Measurements from ENCODE around the gene UGCG. TPM values are rescaled to one million over a fixed set of nuclear protein-coding genes. Genes with fewer than 3 reads are reported as not detected.
A peak's percentile ranks its signal among the peaks of the same experiment; 100 is the strongest.

UGCG gene
- total RNA-seq, 1 donor from 2014 or later, result 48.1 TPM

GRCh38 chr9:111949919-111950318, 53.3 kb downstream of the UGCG start:
- no peak for TF ChIP-seq EZH2phosphoT487 (IDR thresholded peaks at IDR 0.05)
- TF ChIP-seq CTCF (IDR thresholded peaks at IDR 0.05), result no peak
- no peak for TF ChIP-seq EZH2 (IDR thresholded peaks at IDR 0.05)
- no peak overlapping the region for H3K27ac ChIP-seq
- H2AFZ ChIP-seq (replicated peaks), result no peak overlapping the region
- no peaks in the 10 kb centered on the region for H3K27me3 ChIP-seq
- no peaks in the 10 kb centered on the region for H3K9me3 ChIP-seq (ENCODE audit: low read depth)
- Mint-ChIP-seq H3K4me1 (peaks cover 6% of the 10 kb centered on the region), H3K36me3 (no peaks in the 10 kb centered on the region), H3K4me3 (no peak overlapping the region), H3K9me3 (no peaks in the 10 kb centered on the region), H3K27ac (no peak overlapping the region), H3K27me3 (ENCODE audit: insufficient read depth, low read depth) (peaks cover 5% of the 10 kb centered on the region)
- no peak for DNase-seq (ENCODE audit: low spot score)
- H3F3A ChIP-seq (ENCODE audit: low read depth), result peaks cover 4% of the 10 kb centered on the region
- no peaks in the 10 kb centered on the region for H3K79me2 ChIP-seq (ENCODE audit: low read depth)
- H3K36me3 ChIP-seq, result no peaks in the 10 kb centered on the region
- no peaks in the 10 kb centered on the region for H4K20me1 ChIP-seq (ENCODE audit: low read depth)
- H3K9ac ChIP-seq, result no peak overlapping the region
- no peak overlapping the region for H3K4me2 ChIP-seq
- no peaks in the 10 kb centered on the region for H3K4me1 ChIP-seq
- no peak overlapping the region for H3K4me3 ChIP-seq

GRCh38 chr9:111952559-111952958, 55.9 kb downstream of the UGCG start:
- H3K9ac ChIP-seq, result no peak overlapping the region
- no peaks in the 10 kb centered on the region for H4K20me1 ChIP-seq (ENCODE audit: low read depth)
- no peaks in the 10 kb centered on the region for H3K36me3 ChIP-seq
- Mint-ChIP-seq H3K27ac (peak overlapping the region; percentile 15), H3K4me1 (peaks cover 8% of the 10 kb centered on the region), H3K27me3 (ENCODE audit: insufficient read depth, low read depth) (peaks cover 6% of the 10 kb centered on the region), H3K9me3 (no peaks in the 10 kb centered on the region), H3K36me3 (no peaks in the 10 kb centered on the region), H3K4me3 (no peak overlapping the region)
- peaks cover 4% of the 10 kb centered on the region for H3F3A ChIP-seq (ENCODE audit: low read depth)
- H2AFZ ChIP-seq (replicated peaks), result no peak overlapping the region
- DNase-seq (ENCODE audit: low spot score), result no peak
- no peaks in the 10 kb centered on the region for H3K4me1 ChIP-seq
- TF ChIP-seq EZH2phosphoT487 (IDR thresholded peaks at IDR 0.05) (no peak), EZH2 (IDR thresholded peaks at IDR 0.05) (no peak), CTCF (IDR thresholded peaks at IDR 0.05) (no peak)
- no peak overlapping the region for H3K27ac ChIP-seq
- no peaks in the 10 kb centered on the region for H3K9me3 ChIP-seq (ENCODE audit: low read depth)
- H3K27me3 ChIP-seq, result no peaks in the 10 kb centered on the region
- no peak overlapping the region for H3K4me2 ChIP-seq
- no peaks in the 10 kb centered on the region for H3K79me2 ChIP-seq (ENCODE audit: low read depth)
- H3K4me3 ChIP-seq, result no peak overlapping the region

- no peaks in the 10 kb centered on the region for H3K9me3 ChIP-seq (ENCODE audit: low read depth)
- Mint-ChIP-seq H3K4me3 (no peak overlapping the region), H3K27me3 (ENCODE audit: insufficient read depth, low read depth) (peaks cover 4% of the 10 kb centered on the region), H3K9me3 (no peaks in the 10 kb centered on the region), H3K36me3 (no peaks in the 10 kb centered on the region), H3K27ac (no peak overlapping the region), H3K4me1 (peaks cover 14% of the 10 kb centered on the region)
- no peak overlapping the region for H2AFZ ChIP-seq (replicated peaks)
- TF ChIP-seq EZH2phosphoT487 (IDR thresholded peaks at IDR 0.05) (no peak), EZH2 (IDR thresholded peaks at IDR 0.05) (no peak), CTCF (IDR thresholded peaks at IDR 0.05) (no peak)
- no peak overlapping the region for H3K27ac ChIP-seq
- DNase-seq (ENCODE audit: low spot score), result no peak
- H3K79me2 ChIP-seq (ENCODE audit: low read depth), result no peaks in the 10 kb centered on the region
- no peak overlapping the region for H3K4me2 ChIP-seq
- no peaks in the 10 kb centered on the region for H4K20me1 ChIP-seq (ENCODE audit: low read depth)
- no peak overlapping the region for H3K4me3 ChIP-seq
- H3K9ac ChIP-seq, result no peak overlapping the region
- no peaks in the 10 kb centered on the region for H3K27me3 ChIP-seq
- peaks cover under 1% of the 10 kb centered on the region for H3F3A ChIP-seq (ENCODE audit: low read depth)
- no peaks in the 10 kb centered on the region for H3K36me3 ChIP-seq
- H3K4me1 ChIP-seq, result no peaks in the 10 kb centered on the region
These were observed 56.8 kb downstream of the UGCG start for GRCh38 chr9:111953444-111953843.

Measured in neural progenitor cell (in vitro differentiated cells).